ENCODE results near the gene ZNF727. TPM values are rescaled to one million over a fixed set of nuclear protein-coding genes. Genes with fewer than 3 reads are reported as not detected.
"Not testable (repeated sequence)": the region's sequence is repeated elsewhere in the genome, so short reads cannot be mapped to it uniquely, and the experiment has no call there.

Gene ZNF727
- total RNA-seq, 1 experiment from 2014 or later, result not detected

DNA sequence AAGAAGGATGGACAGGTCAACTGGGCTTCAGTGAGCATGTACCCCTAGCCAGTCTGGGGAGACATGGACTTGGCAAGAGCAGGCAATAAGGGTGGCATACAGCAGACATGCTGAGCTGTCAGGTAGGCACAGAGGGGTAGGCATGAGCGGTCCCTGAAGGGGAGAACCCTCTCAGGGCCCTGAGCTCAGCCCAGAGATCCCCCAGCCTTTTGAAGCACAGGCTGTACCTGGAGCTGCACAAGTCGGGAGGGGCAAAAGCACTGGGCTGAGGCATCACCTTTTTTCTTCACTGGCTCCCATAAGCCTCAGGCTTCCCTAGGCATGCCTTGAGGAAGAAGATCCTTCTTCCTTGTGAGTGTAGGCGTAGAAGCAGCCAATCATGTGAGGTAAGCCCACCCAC is 42.3 kb downstream of the ZNF727 start:
- ATAC-seq, result no peak
- Histone ChIP-seq H3K4me1 (ENCODE audit: control insufficient read depth, insufficient read depth, low read length) (no peaks in the 10 kb centered on the region), H3K9me3 (ENCODE audit: control insufficient read depth, insufficient read depth, low read depth, low read length) (peaks cover 30% of the 10 kb centered on the region), H3K27ac (ENCODE audit: low read length) (no peak overlapping the region), H3K4me3 (ENCODE audit: low read depth in 2 of 2, low read length in 2 of 2) (no peak overlapping the region), H3K36me3 (ENCODE audit: control insufficient read depth, insufficient read depth, low read length) (no peaks in the 10 kb centered on the region), H3K27me3 (ENCODE audit: control insufficient read depth, insufficient read depth, low read length) (no peaks in the 10 kb centered on the region)
- in situ Hi-C loops (cut with HindIII; ENCODE audit: low pct_unique_long_range_greater_than_20kb, low sequenced_read_pairs), result no loop called here
- intact Hi-C loops (cut with micrococcal nuclease; ENCODE audit: unreplicated experiment), result no loop called here
- TF ChIP-seq SIN3A (IDR thresholded peaks at IDR 0.05; ENCODE audit: borderline replicate concordance, insufficient read depth, low read depth, low read length) (no peak), TCF7L2 (IDR thresholded peaks at IDR 0.05; ENCODE audit: low read depth, low read length) (no peak), POLR2AphosphoS5 (IDR thresholded peaks at IDR 0.05; ENCODE audit: low read depth, low read length) (no peak)
- TF ChIP-seq, protein P1, sequence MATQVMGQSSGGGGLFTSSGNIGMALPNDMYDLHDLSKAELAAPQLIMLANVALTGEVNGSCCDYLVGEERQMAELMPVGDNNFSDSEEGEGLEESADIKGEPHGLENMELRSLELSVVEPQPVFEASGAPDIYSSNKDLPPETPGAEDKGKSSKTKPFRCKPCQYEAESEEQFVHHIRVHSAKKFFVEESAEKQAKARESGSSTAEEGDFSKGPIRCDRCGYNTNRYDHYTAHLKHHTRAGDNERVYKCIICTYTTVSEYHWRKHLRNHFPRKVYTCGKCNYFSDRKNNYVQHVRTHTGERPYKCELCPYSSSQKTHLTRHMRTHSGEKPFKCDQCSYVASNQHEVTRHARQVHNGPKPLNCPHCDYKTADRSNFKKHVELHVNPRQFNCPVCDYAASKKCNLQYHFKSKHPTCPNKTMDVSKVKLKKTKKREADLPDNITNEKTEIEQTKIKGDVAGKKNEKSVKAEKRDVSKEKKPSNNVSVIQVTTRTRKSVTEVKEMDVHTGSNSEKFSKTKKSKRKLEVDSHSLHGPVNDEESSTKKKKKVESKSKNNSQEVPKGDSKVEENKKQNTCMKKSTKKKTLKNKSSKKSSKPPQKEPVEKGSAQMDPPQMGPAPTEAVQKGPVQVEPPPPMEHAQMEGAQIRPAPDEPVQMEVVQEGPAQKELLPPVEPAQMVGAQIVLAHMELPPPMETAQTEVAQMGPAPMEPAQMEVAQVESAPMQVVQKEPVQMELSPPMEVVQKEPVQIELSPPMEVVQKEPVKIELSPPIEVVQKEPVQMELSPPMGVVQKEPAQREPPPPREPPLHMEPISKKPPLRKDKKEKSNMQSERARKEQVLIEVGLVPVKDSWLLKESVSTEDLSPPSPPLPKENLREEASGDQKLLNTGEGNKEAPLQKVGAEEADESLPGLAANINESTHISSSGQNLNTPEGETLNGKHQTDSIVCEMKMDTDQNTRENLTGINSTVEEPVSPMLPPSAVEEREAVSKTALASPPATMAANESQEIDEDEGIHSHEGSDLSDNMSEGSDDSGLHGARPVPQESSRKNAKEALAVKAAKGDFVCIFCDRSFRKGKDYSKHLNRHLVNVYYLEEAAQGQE (IDR thresholded peaks at IDR 0.05; ENCODE audit: insufficient read depth in 1 of 2, low read depth in 2 of 2, low read length in 1 of 2), result no peak
- TF ChIP-seq, protein P2, sequence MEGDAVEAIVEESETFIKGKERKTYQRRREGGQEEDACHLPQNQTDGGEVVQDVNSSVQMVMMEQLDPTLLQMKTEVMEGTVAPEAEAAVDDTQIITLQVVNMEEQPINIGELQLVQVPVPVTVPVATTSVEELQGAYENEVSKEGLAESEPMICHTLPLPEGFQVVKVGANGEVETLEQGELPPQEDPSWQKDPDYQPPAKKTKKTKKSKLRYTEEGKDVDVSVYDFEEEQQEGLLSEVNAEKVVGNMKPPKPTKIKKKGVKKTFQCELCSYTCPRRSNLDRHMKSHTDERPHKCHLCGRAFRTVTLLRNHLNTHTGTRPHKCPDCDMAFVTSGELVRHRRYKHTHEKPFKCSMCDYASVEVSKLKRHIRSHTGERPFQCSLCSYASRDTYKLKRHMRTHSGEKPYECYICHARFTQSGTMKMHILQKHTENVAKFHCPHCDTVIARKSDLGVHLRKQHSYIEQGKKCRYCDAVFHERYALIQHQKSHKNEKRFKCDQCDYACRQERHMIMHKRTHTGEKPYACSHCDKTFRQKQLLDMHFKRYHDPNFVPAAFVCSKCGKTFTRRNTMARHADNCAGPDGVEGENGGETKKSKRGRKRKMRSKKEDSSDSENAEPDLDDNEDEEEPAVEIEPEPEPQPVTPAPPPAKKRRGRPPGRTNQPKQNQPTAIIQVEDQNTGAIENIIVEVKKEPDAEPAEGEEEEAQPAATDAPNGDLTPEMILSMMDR (IDR thresholded peaks at IDR 0.05), result no peak
- CTCF ChIA-PET, result no interaction called here
- POLR2A ChIA-PET, result no interaction called here
- DNase-seq (ENCODE audit: low read depth, low spot score), result no peak
- BruUV-seq (replicated peaks), result no TSS peak

DNA sequence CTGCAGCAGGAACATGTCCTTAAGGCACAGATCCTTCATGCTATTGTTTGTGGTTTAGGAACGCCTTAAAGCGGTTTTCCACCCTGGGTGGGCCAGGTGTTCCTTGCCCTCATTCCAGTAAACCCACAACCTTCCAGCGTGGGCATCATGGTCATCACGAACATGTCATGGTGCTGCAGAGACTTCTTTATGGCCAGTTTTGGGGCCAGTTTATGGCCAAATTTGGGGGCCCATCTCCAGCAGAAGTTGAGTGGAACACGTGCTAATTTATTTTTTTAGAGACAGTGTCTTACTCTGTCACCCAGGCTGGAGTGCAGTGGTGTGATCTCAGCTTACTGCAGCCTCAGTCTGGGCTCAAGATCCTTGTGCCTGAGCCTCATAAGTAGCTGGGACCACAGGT is 43.6 kb downstream of the ZNF727 start:
- H3K9me3 ChIP-seq (ENCODE audit: control insufficient read depth, insufficient read depth, low read depth, low read length), result peaks cover 30% of the 10 kb centered on the region
- ATAC-seq; CTCF ChIA-PET; H3K4me3 ChIP-seq (ENCODE audit: low read depth in 2 of 2, low read length in 2 of 2); POLR2A ChIA-PET; H3K36me3 ChIP-seq (ENCODE audit: control insufficient read depth, insufficient read depth, low read length); H3K27me3 ChIP-seq (ENCODE audit: control insufficient read depth, insufficient read depth, low read length); intact Hi-C loops (cut with micrococcal nuclease; ENCODE audit: unreplicated experiment); in situ Hi-C loops (cut with HindIII; ENCODE audit: low pct_unique_long_range_greater_than_20kb, low sequenced_read_pairs); DNase-seq (ENCODE audit: low read depth, low spot score); H3K27ac ChIP-seq (ENCODE audit: low read length); BruUV-seq (replicated peaks); H3K4me1 ChIP-seq (ENCODE audit: control insufficient read depth, insufficient read depth, low read length): not testable (repeated sequence)

Other genes with a start within 250 kb of the ZNF727 start
- not detected for gene ZNF722, start 46.6 kb upstream of the ZNF727 start, total RNA-seq (2021; ENCODE audit: unreplicated experiment)
- not detected for gene ZNF735, start 161.8 kb downstream of the ZNF727 start, total RNA-seq (2021; ENCODE audit: unreplicated experiment)
- gene ZNF679, start 183.0 kb downstream of the ZNF727 start, total RNA-seq (2021; ENCODE audit: unreplicated experiment), result not detected

All from Panc1 (cell line).